ENCODE data around the gene BICDL1. TPM values are rescaled to one million over a fixed set of nuclear protein-coding genes. Genes with fewer than 3 reads are reported as not detected.

BICDL1 gene
- polyA plus RNA-seq, 1 donor from 2014 or later: 1.1 TPM

GRCh38 chr12:120072472-120073249 is 83.6 kb downstream of the BICDL1 start:
- peaks cover 6% of the 10 kb centered on the region for H3K36me3 Mint-ChIP-seq
- no peaks in the 10 kb centered on the region for H3K27me3 Mint-ChIP-seq
- peaks cover 3 to 6% (median 5%) of the 10 kb centered on the region in 3 donors for H3K4me1 Mint-ChIP-seq
- no peaks in the 10 kb centered on the region for H3K9me3 Mint-ChIP-seq
- H3K4me3 Mint-ChIP-seq: no peak overlapping the region
- no peak overlapping the region for H3K27ac Mint-ChIP-seq

- H3K27ac Mint-ChIP-seq: peak overlapping the region in 1 of 3 donors; percentile 63
- H3K36me3 Mint-ChIP-seq: peaks cover 7% of the 10 kb centered on the region
- no peaks in the 10 kb centered on the region for H3K27me3 Mint-ChIP-seq
- H3K9me3 Mint-ChIP-seq: no peaks in the 10 kb centered on the region
- no peak overlapping the region for H3K4me3 Mint-ChIP-seq
- H3K4me1 Mint-ChIP-seq: peaks cover 3 to 6% (median 5%) of the 10 kb centered on the region in 3 donors
Observed at GRCh38 chr12:120075034-120075616, 86.1 kb downstream of the BICDL1 start.

GRCh38 chr12:120076651-120077050 is 87.6 kb downstream of the BICDL1 start:
- Mint-ChIP-seq H3K36me3 (peaks cover 9% of the 10 kb centered on the region), H3K27ac (no peak overlapping the region)

GRCh38 chr12:120077260-120077659 is 88.2 kb downstream of the BICDL1 start:
- peaks cover 8% of the 10 kb centered on the region for H3K36me3 Mint-ChIP-seq
- peak overlapping the region in 1 of 3 donors; percentile 63 for H3K27ac Mint-ChIP-seq

More at GRCh38 chr12:120076651-120077050, 87.6 kb downstream of the BICDL1 start:
- Mint-ChIP-seq H3K9me3 (no peaks in the 10 kb centered on the region), H3K27me3 (no peaks in the 10 kb centered on the region), H3K4me3 (no peak overlapping the region), H3K4me1 (peaks cover 3 to 6% (median 5%) of the 10 kb centered on the region in 3 donors)

GRCh38 chr12:120078868-120079267 is 89.8 kb downstream of the BICDL1 start:
- no peak overlapping the region for H3K27ac Mint-ChIP-seq
- peaks cover 3 to 6% (median 5%) of the 10 kb centered on the region in 3 donors for H3K4me1 Mint-ChIP-seq
- no peaks in the 10 kb centered on the region for H3K9me3 Mint-ChIP-seq
- H3K36me3 Mint-ChIP-seq: peaks cover 7% of the 10 kb centered on the region
- H3K27me3 Mint-ChIP-seq: no peaks in the 10 kb centered on the region
- H3K4me3 Mint-ChIP-seq: no peak overlapping the region

More at GRCh38 chr12:120077260-120077659, 88.2 kb downstream of the BICDL1 start:
- no peaks in the 10 kb centered on the region for H3K9me3 Mint-ChIP-seq
- peaks cover 3 to 6% (median 5%) of the 10 kb centered on the region in 3 donors for H3K4me1 Mint-ChIP-seq
- H3K4me3 Mint-ChIP-seq: peak overlapping the region in 1 of 4 donors; percentile 52
- no peaks in the 10 kb centered on the region for H3K27me3 Mint-ChIP-seq

GRCh38 chr12:120079411-120080400 is 90.7 kb downstream of the BICDL1 start:
- Mint-ChIP-seq H3K4me1 (peaks cover 3 to 6% (median 5%) of the 10 kb centered on the region in 3 donors), H3K27me3 (no peaks in the 10 kb centered on the region), H3K27ac (no peak overlapping the region), H3K4me3 (no peak overlapping the region), H3K36me3 (peaks cover 7% of the 10 kb centered on the region), H3K9me3 (no peaks in the 10 kb centered on the region)

- Mint-ChIP-seq H3K9me3 (no peaks in the 10 kb centered on the region), H3K27ac (no peak overlapping the region), H3K4me3 (no peak overlapping the region), H3K36me3 (peaks cover 7% of the 10 kb centered on the region), H3K4me1 (no peaks in the 10 kb centered on the region), H3K27me3 (no peaks in the 10 kb centered on the region)
Observed at GRCh38 chr12:120081641-120082040, 92.6 kb downstream of the BICDL1 start.

- H3K9me3 Mint-ChIP-seq: no peaks in the 10 kb centered on the region
- H3K27me3 Mint-ChIP-seq: no peaks in the 10 kb centered on the region
- H3K36me3 Mint-ChIP-seq: peaks cover 11% of the 10 kb centered on the region
- peak overlapping the region in 2 of 3 donors; percentile 41 to 88 for H3K27ac Mint-ChIP-seq
- H3K4me3 Mint-ChIP-seq: peak overlapping the region in 1 of 4 donors; percentile 58
- H3K4me1 Mint-ChIP-seq: peaks cover 5 to 12% (median 8%) of the 10 kb centered on the region in 3 donors
Observed at GRCh38 chr12:120085920-120086645, 97.0 kb downstream of the BICDL1 start.

GRCh38 chr12:120086801-120087621 is 98.0 kb downstream of the BICDL1 start:
- Mint-ChIP-seq H3K36me3 (peaks cover 11% of the 10 kb centered on the region), H3K4me1 (peaks cover 5 to 12% (median 8%) of the 10 kb centered on the region in 3 donors), H3K27me3 (no peaks in the 10 kb centered on the region), H3K9me3 (no peaks in the 10 kb centered on the region), H3K4me3 (peak overlapping the region; percentile 61 to 92 (median 76)), H3K27ac (peak overlapping the region; percentile 88 to 94 (median 93))

GRCh38 chr12:120089105-120089504 is 100.1 kb downstream of the BICDL1 start:
- peaks cover 9% of the 10 kb centered on the region for H3K36me3 Mint-ChIP-seq
- peak overlapping the region in 1 of 4 donors; percentile 15 for H3K4me3 Mint-ChIP-seq
- H3K4me1 Mint-ChIP-seq: peaks cover 5 to 12% (median 8%) of the 10 kb centered on the region in 3 donors
- H3K27ac Mint-ChIP-seq: peak overlapping the region in 2 of 3 donors; percentile 2 to 67
- H3K27me3 Mint-ChIP-seq: no peaks in the 10 kb centered on the region
- no peaks in the 10 kb centered on the region for H3K9me3 Mint-ChIP-seq

GRCh38 chr12:120089796-120090195 is 100.8 kb downstream of the BICDL1 start:
- H3K4me1 Mint-ChIP-seq: peaks cover 5 to 12% (median 8%) of the 10 kb centered on the region in 3 donors

GRCh38 chr12:120090206-120090605 is 101.2 kb downstream of the BICDL1 start:
- H3K4me3 Mint-ChIP-seq: no peak overlapping the region
- peaks cover 9% of the 10 kb centered on the region for H3K36me3 Mint-ChIP-seq
- no peaks in the 10 kb centered on the region for H3K9me3 Mint-ChIP-seq
- peaks cover 5 to 12% (median 8%) of the 10 kb centered on the region in 3 donors for H3K4me1 Mint-ChIP-seq
- no peaks in the 10 kb centered on the region for H3K27me3 Mint-ChIP-seq
- no peak overlapping the region for H3K27ac Mint-ChIP-seq

More at GRCh38 chr12:120089796-120090195, 100.8 kb downstream of the BICDL1 start:
- H3K4me3 Mint-ChIP-seq: peak overlapping the region in 1 of 4 donors; percentile 15
- no peaks in the 10 kb centered on the region for H3K9me3 Mint-ChIP-seq
- H3K27ac Mint-ChIP-seq: no peak overlapping the region
- H3K27me3 Mint-ChIP-seq: no peaks in the 10 kb centered on the region
- H3K36me3 Mint-ChIP-seq: peaks cover 9% of the 10 kb centered on the region

GRCh38 chr12:120090626-120091295 is 101.7 kb downstream of the BICDL1 start:
- H3K4me3 Mint-ChIP-seq: no peak overlapping the region
- peak overlapping the region in 1 of 3 donors; percentile 26 for H3K27ac Mint-ChIP-seq
- no peaks in the 10 kb centered on the region for H3K27me3 Mint-ChIP-seq
- H3K4me1 Mint-ChIP-seq: peaks cover 5 to 12% (median 8%) of the 10 kb centered on the region in 3 donors
- H3K36me3 Mint-ChIP-seq: peaks cover 9% of the 10 kb centered on the region
- H3K9me3 Mint-ChIP-seq: no peaks in the 10 kb centered on the region
